Choroid plexus epithelial cell (primary cell): ENCODE results near the gene CHRNB4.

Experiments used
- DNase-seq: peaks from one replicate; pipeline ENCODE4 v3.0.0-alpha.2; 2010; ENCODE audit warnings: low read depth
- H3K4me3 ChIP-seq: 2 replicates; pipeline ENCODE4 v1.5.1; 2011; ENCODE audit warnings: low read depth, mild to moderate bottlenecking, control low read depth, low read length, moderate library complexity
- TF ChIP-seq, protein P1 (sequence below): conservative IDR thresholded peaks from 2 replicates; pipeline ENCODE4 v1.5.1; 2011; ENCODE audit warnings: low read depth, mild to moderate bottlenecking, control low read depth, inconsistent platforms, low read length, moderate library complexity

Gene CHRNB4

DNA sequence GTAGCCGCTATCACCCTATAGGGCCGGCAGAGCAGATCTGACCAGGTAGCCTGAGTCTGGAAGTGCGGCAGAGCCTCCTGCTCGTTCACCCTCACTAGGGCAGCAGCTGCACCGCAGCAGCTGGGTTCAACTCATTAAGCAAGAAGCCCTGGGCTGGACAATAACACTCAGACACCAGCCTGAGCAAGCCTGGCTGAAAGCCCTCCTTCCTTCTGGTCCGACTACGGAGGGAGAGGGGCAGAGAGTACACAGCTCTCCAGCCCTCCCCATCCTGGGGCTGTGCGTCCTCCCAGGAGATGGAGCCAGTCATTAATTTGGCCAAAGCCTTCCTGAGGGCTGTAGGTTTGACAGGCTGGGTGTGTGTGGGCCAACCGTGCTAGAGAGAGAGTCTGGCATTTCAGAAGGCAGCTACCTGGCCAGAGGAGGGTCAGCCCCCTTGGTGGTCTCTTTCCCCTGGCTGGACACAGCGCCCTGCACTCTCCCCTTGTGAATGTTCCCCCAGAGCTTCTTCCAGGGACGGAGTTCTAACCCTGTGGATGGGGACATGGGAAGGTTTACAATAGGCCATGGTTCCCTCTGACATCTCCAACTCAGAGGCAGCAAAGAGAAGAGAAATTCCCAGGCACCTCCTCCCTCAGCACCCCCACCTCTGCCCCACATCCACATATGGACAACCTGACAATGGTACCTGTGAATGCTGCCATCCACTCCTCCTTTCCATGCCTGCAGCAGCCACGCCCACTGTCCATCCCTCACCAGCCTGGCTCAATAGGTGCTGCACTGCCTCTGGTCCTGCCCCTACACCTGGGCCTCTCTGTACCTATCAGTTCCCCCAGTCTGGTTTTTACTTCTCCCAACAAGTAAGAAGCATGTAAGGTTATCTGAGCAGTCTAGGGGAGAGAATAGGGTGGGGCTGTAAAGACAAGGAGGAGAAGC is 6.5 kb downstream of the CHRNB4 start:
- no peak overlapping the region for H3K4me3 ChIP-seq
- DNase-seq: no peak
- TF ChIP-seq, protein P1, sequence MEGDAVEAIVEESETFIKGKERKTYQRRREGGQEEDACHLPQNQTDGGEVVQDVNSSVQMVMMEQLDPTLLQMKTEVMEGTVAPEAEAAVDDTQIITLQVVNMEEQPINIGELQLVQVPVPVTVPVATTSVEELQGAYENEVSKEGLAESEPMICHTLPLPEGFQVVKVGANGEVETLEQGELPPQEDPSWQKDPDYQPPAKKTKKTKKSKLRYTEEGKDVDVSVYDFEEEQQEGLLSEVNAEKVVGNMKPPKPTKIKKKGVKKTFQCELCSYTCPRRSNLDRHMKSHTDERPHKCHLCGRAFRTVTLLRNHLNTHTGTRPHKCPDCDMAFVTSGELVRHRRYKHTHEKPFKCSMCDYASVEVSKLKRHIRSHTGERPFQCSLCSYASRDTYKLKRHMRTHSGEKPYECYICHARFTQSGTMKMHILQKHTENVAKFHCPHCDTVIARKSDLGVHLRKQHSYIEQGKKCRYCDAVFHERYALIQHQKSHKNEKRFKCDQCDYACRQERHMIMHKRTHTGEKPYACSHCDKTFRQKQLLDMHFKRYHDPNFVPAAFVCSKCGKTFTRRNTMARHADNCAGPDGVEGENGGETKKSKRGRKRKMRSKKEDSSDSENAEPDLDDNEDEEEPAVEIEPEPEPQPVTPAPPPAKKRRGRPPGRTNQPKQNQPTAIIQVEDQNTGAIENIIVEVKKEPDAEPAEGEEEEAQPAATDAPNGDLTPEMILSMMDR: no peak

DNA sequence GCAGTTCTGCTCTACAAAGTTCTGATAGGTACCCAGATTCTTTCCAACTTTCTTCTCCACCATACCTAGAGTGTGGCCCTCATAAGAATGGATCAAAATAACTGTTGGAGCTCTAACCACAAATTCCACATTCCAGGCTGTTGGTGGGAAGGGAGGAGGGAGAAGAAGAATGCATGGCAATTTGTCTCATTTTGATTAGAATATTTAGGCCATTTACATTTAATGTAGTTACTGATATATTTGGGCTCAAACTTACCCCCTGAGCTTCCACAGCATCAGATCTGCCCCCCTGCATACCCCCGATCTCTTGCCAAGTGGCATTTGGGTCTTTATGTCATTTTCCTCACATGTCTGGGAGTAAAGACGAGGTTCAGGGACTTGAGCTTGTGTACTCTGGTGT is 7.7 kb downstream of the CHRNB4 start:
- H3K4me3 ChIP-seq: no peak overlapping the region
- no peak for DNase-seq
- TF ChIP-seq, protein P1: no peak

DNA sequence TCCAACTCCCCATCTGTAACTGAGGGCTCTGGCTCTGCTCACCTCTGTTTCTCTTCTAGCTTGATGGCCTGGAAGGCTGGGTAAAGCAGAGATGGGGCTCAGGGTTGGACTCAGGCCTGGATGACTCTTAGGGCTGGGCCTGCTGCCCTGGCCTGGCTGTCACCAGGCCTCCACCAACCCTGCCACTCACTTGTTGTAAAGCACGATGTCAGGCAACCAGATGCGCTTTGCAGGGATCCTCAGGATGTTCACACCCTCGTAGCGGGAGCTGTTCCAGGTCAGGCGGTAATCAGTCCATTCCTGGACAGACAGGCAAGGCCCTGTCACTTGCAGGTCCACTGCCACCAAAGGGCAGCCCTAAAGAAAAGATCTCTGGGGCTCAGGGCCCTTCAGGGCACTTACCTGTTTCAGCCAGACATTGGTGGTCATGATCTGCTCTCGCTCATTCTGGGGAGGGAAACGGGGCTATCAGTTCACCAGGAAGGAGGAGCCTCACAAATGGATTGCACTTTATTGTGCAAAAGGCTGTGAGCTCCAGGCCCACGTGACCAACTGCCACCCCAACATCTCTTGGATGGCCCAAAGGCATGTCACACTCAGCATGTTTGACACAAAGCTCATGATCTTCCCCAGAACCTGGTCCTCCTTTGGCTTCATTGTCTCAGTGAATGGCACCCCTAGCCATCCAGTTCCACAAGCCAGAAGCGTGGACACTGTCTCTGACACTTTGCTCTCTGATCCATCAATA is 9.9 kb downstream of the CHRNB4 start:
- TF ChIP-seq, protein P1: no peak
- H3K4me3 ChIP-seq: no peak overlapping the region
- no peak for DNase-seq

DNA sequence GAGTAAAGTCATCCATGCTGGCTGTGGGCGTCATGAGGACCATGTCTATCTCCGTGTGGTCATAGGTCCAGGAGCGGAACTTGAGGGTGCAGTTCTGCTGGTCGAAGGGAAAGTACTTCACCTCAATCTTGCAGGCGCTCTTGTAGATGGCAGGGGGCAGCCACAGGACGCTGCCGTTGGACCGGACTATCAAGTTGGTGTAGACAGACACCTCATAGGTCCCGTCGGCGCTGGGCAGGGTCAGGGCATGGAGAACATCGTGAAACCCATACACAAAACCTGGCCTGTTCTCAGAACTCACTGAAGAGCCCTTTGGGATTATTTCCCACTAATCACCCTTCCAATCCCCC is 11.3 kb downstream of the CHRNB4 start:
- TF ChIP-seq, protein P1: no peak
- no peak for DNase-seq

DNA sequence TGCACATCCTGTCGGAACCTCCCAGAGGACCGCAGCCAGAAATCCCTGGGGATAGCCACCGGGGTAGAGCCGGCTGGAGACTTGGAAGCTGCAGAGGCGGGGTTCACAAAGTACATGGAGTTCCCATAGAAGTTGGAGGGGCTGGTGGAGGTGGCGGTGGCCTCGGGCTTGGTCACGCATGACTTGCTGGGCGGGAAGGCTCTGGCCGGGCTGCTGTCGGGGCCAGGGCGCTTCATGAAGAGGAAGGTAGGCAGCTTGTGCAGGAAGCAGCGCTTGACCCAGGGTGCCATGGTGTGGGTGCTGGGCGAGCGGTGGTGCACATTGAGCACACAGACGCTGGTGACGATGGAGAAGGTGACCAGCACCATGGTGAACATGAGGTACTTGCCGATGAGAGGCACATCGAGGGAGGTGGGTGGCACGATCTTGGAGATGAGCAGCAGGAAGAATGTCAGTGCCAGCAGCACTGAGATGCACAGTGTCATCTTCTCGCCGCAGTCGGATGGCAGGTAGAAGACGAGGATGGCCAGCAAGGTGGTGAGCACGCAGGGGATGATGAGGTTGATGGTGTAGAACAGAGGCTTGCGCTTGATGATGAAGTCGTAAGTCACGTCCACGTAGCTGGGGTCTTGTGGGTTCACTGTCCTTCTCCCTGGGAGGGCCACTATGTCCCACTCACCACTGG is 11.8 kb downstream of the CHRNB4 start:
- TF ChIP-seq, protein P1: no peak
- H3K4me3 ChIP-seq: no peak overlapping the region
- no peak for DNase-seq

More for the DNA sequence above, 11.3 kb downstream of the CHRNB4 start:
- H3K4me3 ChIP-seq: no peak overlapping the region

DNA sequence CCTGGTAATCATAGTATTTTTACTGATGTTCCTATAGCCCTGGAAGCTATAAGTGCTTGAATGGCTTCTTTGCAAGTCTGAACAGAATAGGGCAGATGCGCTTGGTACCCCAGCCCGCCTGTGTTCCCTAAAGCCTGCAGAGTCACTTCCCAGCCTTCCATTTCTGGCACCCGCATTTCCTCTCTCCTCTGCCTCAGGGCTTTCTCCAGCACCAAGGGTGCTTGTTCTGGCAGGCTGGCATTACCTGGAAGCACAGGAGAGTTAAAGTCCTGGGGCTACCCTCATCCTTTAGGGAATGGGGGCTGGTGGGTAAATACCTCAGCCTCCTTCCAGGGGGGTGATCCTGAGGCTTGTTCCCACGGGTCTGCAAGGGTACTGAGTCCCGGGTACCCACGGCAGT is 12.8 kb downstream of the CHRNB4 start:
- TF ChIP-seq, protein P1: no peak
- DNase-seq: no peak
- H3K4me3 ChIP-seq: no peak overlapping the region
